Right ventricle myocardium inferior (tissue), 1 donor: ENCODE data around the gene SYNE1. TPM values are rescaled to one million over a fixed set of nuclear protein-coding genes. Genes with fewer than 3 reads are reported as not detected.

ENCODE experiments used
- ATAC-seq: fragments of 200-7000 bp; cut with Tn5 transposase; one replicate; pipeline ENCODE4 v1.9.1; 2020; ENCODE audit warnings: mild to moderate bottlenecking, moderate library complexity
- DNase-seq: peaks from one replicate; pipeline ENCODE4 v3.0.0; 2021; ENCODE audit errors: missing footprints
- intact Hi-C: fragments of 100-400 bp; cut with DNase I; formaldehyde crosslinking; loops from one replicate; pipeline ENCODE4 v1.11.0; 2022
- total RNA-seq: library from RNA; stranded (reverse); fragmentation: NEBNext Ultra II Directional; extraction: Animal tissue kit (Norgen Biotek cat#: 25700); gene quantifications from one replicate; pipeline ENCODE4 v1.2.1, GENCODE V29; 2021
- donor health status: DM: no; HTN: yes; CAD: no; lungs with severe emphysema.

SYNE1 gene
- total RNA-seq, 1 donor from 2014 or later, result 84.2 TPM

DNA sequence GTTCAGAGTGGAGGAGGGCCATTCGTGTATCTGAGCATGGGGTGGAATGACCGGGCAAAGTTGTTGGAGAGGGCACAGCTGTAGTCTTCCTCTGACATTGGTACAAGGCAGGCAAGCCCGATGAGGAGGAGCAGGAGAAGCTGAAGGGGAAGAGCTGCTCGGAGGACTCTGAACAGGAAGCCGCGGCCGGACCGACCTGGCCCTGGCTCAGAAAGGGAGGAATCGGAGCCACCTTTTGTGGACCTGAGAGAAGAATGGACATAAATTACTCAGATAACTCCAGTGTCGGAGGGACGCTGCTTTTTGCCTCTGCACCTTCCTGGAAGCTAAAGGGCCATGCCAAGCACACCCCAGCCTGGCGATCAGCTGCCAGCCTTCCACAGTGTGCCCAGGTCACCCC, 514.7 kb downstream of the SYNE1 start:
- DNase-seq (no peak), ATAC-seq (no peak)
- intact Hi-C loops, result loop anchor here (10.0 kb wide), 1 partner anchor 448 kb away; no protein-coding TSS in a partner anchor

DNA sequence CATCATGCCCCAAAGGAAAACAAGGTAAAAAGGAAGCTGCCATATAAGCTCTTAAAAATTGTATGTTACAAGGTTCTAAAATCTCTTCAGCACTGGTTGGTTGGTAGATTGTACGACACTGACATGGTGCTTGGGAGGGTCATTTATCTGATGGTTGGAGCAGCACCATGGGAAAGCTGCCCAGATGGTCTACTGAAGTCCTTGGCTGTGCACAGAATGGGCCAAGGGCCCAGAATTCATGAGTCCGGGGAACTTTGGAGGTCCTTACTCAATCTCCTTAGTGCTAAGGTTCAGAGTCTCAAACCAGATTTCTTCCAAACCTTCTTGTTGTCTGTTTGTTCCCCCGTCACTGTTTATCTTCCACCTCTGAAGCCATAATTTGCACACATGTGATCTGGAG, 515.3 kb downstream of the SYNE1 start:
- DNase-seq (no peak), ATAC-seq (no peak)
- intact Hi-C loops, result loop anchor here (10.0 kb wide), 1 partner anchor 447 kb away; no protein-coding TSS in a partner anchor

DNA sequence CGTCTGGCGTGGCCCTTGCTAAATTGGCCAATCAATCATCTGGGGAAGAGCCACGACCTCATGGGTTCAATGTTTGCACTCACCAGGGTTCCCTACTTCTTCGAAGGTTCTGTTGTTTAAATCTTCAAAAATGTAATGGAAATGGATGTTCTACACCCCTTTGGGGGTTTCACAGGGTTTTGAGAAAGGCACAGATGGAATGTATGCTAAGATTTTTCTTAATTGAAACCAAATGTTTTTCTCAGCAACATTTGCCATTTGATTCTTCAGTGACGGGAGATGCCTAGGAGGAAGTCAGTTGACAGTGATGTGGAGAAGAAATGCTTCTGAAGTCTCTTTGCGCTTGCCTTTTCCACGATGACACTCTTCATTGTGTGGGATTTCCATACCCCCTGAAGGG, 517.3 kb downstream of the SYNE1 start:
- no peak for DNase-seq
- intact Hi-C loops, result loop anchor here (10.0 kb wide), 1 partner anchor 445 kb away; no protein-coding TSS in a partner anchor
- ATAC-seq, result no peak

DNA sequence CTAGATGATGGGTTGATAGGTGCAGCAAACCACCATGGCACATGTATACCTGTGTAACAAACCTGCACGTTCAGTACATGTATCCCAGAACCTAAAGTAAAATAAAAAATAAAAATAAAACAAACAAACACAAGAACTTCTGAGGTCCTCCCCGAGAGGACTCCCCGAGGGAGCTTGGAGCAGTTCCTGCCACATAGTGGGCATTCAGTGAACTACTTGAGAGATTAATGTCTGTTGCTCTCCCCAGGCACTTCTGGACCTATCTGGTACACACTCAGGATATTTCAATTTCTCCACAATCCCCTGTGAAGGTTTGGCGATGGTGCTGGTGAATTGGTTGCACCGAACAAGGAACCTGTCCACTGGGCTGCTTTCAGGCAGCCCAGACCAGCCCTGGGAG, 518.5 kb downstream of the SYNE1 start:
- ATAC-seq (no peak), DNase-seq (no peak)
- intact Hi-C loops, result no loop called here

DNA sequence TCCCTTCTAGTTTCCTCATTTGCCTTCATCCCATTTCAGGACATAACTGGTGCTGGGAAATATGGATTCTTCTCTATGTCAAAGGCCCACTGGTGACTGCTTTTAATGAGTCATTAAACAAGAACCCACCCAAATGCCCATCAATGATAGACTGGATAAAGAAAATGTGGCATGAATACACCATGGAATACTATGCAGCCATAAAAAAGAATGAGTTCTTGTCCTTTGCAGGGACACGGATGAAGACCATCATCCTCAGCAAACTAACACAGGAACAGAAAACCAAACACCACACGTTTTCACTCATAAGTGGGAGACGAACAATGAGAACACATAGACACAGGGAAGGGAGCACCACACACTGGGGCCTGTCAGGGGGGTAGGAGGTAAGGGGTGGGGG, 518.9 kb downstream of the SYNE1 start:
- intact Hi-C loops, result no loop called here
- ATAC-seq (no peak), DNase-seq (no peak)

DNA sequence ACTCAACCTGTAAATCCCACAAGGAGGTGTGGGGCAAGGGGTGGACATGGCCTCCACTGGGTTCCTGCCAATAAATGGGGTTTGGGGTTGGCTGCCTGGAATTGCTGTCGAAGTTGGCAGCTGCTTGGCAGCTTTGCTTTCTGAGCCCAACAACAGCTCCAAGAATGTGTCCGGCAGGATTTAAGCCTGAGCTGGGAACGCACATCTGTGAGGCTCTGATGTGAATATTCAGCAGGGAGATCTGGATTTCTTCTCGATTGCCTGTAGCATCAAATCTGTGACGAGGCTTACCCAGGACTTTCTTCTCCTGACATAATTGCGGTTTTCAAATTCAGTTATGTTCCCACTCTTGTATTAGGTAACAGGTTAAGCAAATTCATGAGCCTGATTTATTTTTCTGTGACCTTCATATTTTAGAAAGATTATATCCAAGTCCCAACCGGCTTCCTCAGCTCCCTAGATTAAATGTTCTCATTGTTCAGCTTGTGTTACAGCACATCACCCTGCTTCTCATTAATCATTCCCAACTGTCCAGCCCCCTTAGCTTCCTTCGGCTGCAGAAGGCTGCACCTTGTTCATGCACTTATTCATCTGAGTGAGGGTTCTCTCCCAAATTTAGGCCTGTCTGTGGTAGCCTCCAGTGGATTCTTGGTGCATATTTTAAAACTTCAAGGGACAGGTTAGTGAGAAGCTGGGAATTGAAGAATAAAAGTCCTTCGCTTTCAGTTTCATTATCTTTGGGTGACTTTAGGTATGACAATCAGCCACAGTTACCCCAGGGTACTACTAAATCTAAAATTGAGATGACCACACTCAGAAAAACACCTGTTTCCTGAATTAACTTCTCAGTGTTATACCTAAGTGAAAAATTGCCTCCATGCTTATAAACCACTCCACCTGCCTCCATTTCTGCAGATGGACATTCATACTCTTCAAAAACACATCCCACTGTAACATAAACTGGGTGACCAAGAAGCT, 519.7 kb downstream of the SYNE1 start:
- ATAC-seq, result no peak
- no peak for DNase-seq
- intact Hi-C loops, result no loop called here

DNA sequence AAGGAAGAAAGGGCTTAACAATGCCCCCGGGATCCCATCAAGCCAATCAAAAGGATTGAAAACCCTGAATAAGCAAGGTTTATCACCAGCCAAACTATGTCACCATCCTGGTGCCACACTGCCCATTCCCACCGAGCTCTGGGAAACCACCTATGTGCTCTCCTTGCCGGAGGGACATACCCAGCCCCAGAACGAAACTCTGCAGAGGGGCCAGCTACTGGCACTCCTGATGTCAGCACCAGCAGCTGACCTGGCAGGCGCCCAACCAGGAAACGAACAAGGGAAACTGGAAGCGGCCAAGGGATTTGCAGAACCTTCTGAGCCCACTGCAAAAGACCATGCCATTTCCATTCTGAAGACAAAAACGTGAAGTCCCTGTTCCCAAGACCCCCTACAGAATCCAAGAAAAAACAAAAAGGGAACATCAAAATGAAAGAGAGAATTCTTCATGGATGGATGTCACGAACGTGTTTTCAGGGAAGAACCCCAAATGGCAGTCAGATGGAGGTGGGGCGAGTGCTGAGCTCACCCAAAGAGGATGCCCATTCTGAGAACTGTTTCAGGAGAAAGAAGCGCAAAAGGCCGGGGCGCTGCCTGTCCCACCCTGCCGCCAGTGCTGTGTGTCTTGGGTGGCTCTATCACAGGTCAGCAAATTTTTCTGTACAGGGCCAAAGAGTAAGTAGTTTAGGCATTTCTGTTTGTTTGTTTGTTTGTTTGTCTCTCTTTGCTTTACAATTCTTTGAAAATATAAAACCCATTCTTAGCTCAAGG, 524.5 kb downstream of the SYNE1 start:
- intact Hi-C loops, result no loop called here
- DNase-seq (peak; percentile 84), ATAC-seq (no peak)

DNA sequence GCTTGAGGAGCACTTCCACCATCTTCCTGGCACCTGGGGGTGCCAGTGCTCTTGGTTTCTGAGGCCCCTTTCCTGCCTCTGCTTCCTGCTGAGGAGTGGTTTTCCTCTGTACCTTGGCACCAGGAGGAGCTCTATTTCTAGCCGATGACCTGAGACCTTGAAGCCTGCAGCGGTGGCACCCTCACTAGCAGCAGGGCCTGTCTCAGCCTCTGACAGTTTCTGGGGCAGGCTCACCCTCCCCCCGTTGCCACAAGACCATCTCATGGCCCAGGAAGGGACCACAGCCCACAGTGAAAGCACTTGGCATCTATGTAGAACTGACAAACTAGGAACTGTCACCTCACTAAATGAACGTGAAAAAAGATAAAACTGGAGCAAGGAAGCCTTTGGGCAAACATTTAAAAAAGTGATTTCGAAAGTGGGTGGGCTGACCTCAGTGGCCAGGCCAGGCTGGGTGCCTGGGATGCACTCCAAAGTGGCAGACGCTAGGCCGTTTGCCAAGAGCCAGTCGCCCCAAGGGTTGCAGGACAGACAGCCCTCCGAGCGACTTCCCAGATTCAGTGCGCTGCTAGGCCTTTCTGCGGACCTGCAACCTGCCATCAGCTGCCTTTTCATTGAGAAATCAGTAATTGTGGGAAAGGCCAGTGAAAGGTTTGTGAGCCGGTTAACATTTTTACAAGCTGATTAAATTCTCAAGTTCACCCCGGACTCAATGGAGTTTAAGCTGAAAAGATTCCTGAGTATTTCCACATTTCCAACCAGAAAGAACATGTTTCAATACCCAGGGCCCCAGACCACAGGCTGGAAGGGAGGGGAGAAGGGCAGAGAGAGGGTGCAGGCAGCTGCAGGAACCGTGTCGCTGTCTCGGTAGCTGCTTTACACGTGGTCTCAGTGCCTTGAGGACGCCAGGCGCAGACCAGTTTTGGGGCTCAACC, 526.0 kb downstream of the SYNE1 start:
- DNase-seq, result peak; percentile 76
- intact Hi-C loops, result no loop called here

DNA sequence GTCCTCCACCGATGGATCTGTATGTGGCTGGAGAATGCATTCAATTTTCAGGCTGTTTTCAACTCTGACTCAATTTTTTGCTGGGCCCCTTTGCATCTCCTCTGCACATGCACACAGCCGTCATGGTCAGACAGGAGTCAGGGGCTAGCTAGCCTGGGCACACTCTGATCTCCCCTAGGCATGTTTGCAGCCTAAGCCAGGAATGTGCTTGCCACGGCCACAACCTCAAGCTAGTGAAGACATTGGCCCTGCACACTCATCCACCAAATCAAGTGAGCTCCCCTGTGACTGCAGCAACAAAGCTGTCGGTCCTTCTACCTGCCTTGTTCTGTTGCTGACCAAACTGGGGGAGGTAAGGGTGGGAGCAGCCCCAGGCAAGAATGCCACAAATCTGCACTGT, 529.2 kb downstream of the SYNE1 start:
- DNase-seq (no peak), ATAC-seq (no peak)
- intact Hi-C loops, result no loop called here

More for the DNA sequence above, 526.0 kb downstream of the SYNE1 start:
- ATAC-seq, result peak; percentile 93

DNA sequence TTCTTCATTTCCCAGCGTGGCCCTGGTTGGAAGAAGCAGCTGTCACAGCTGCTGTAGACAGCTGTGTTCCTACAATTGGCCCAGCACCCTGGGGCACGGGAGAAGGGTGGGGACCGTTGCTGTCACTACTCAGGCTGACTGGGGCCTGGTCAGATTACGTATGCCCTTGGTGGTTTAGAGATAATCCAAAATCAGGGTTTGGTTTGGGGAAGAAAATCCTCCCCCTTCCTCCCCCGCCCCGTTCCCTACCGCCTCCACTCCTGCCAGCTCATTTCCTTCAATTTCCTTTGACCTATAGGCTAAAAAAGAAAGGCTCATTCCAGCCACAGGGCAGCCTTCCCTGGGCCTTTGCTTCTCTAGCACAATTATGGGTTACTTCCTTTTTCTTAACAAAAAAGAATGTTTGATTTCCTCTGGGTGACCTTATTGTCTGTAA, 537.0 kb downstream of the SYNE1 start:
- intact Hi-C loops, result no loop called here
- ATAC-seq, result peak; percentile 86
- DNase-seq, result no peak

DNA sequence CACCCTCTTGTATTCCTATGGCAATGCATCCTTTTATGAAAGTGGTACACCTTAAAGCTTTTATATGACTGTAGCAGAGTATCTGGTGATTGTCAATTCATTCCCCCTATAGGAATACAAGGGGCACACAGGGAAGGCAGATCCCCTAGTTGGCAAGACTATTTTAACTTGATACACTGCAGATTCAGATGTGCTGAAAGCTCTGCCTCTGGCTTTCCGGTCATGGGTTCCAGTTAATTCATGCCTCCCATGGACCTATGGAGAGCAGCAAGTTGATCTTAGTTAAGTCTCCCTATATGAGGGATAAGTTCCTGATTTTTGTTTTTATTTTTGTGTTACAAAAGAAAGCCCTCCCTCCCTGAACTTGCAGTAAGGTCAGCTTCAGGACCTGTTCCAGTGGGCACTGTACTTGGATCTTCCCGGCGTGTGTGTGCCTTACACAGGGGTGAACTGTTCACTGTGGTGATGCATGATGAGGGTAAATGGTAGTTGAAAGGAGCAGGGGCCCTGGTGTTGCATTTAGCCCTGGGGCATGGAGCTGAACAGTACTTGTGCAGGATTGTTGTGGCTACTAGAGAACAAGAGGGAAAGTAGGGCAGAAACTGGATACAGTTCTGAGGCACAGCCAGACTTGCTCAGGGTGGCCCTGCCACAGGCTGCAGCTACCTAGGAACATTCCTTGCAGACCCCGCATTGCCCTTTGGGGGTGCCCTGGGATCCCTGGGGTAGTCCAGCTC, 537.5 kb downstream of the SYNE1 start:
- intact Hi-C loops, result no loop called here
- DNase-seq (no peak), ATAC-seq (no peak)

DNA sequence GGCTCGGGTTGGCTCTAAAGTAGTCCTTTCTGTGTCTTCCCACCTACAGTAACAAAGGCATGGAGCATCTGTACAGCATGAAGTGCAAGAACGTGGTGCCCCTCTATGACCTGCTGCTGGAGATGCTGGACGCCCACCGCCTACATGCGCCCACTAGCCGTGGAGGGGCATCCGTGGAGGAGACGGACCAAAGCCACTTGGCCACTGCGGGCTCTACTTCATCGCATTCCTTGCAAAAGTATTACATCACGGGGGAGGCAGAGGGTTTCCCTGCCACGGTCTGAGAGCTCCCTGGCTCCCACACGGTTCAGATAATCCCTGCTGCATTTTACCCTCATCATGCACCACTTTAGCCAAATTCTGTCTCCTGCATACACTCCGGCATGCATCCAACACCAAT, 538.5 kb downstream of the SYNE1 start:
- no peak for ATAC-seq
- intact Hi-C loops, result no loop called here
- no peak for DNase-seq

DNA sequence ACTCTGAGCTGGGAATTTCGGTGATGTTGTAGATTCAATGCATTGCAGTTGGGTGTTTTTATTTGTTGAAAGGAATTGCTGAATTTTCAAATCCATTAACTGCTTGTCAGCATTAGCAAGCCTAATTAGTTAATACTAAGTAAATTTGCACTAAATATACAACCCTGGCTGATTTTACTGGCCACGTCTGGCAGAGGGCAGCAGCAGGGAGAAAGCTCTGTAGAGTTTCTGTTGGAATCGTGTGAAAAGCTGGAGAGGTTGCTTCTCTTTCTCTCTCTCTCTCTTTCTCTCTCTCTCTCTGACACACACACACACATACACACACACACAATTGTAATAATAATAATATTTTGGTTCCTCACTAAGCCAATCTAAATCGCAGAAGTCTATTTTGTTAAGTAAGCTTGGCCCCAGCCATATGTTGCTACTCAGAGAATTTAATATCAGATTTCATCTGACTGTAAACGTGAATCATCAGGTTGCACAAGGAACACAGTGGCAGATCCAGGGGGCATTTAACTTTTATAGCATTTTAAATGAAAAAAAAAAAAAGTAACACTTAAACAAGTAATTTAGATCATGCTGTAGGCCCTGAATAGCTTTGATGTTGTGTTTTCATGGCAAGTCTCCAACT, 540.2 kb downstream of the SYNE1 start:
- intact Hi-C loops, result no loop called here
- no peak for ATAC-seq
- no peak for DNase-seq

DNA sequence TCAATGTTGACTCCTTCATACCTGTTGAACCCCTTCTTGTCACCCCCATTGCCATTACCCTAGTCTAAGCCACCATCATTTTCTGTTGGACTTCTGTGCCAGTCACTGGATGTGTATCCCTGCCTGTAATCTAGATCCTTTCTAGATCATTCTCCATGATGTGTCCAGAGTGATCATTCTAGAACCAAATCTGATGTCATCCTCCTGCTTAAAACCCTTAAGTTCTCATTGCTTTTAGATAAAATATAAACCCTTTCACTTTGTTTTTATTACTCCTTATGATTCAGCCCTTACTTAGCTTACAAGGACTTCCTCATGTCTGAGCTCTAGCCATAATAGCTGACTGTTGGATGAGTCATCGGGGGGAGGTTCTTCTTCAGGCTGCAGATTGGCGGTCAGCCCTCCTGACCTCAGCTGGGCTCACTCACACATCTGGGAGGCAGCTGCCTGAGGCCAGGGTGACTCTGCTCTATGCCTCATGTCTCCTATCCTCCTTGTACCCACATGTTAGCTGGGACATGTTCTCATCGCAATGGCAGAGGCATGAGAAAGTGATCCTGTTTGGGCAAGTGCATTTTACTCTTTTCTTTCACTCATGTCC, 542.1 kb downstream of the SYNE1 start:
- intact Hi-C loops, result no loop called here
- peak; percentile 80 for ATAC-seq
- DNase-seq, result peak; percentile 70

DNA sequence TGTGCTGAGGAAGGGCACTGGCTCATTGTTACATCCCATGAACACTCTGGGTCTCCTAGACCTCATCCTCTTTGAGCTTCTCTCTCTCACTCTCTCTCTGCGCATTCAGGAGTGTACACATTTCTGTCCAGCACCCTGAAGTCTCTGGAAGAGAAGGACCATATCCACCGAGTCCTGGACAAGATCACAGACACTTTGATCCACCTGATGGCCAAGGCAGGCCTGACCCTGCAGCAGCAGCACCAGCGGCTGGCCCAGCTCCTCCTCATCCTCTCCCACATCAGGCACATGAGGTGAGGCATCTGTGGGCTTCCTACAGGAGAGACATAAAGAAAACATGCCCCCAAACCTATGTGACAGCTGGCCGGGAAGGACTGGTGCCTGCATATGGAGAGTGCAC, 542.9 kb downstream of the SYNE1 start:
- ATAC-seq (no peak), DNase-seq (no peak)
- intact Hi-C loops, result no loop called here

DNA sequence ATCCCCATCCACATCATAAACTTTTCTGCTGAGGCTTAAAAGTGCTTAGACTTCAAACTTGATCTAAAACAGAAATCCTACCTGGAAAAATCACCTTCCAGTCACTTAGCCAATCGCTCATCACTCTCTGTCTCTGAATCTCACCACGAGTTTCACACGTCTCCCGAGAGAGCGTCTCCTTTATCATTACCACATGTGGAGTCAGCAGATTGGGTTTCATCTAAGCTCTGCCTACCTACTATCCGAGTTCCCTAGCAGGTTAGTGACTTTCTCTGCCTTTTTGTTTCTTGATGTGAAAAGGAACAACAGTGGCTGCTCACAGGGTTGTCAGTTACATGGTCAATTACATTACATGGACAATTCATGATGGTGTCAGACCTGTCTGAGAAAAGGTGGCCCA, 543.5 kb downstream of the SYNE1 start:
- intact Hi-C loops, result no loop called here
- no peak for DNase-seq
- no peak for ATAC-seq

DNA sequence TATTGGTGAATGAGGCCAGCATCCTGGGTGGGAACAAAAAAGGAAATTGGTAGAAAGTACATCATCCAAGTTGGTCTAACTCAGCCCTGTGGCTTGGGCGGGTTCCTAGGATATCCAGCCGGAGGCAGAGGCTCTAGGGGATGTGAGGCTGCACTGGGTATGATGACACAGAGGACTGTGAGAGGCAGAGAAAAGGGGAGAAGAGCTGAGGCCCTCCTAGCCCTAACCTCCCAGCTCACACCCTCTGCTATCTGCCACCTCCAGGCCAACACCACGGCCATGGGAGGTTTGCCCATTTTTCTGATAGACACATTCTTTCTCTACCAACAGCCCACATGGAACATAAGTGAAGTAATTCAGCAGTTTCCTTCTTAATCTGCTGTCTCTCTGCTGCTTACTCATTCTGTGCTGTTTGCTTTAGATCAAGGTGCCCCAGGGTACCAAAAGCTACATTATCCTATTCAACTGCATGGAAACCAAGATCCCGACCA, 545.3 kb downstream of the SYNE1 start:
- intact Hi-C loops, result no loop called here
- DNase-seq, result peak; percentile 59
- ATAC-seq, result peak; percentile 57
